NCI-H510A treated with DMSO at 0.1 percent for 48 hours (cell line): Measurements from ENCODE around the gene EXOC6B.

Experiments used
- DNase-seq: peaks from one replicate; lab custom pipeline; 2025; lab: John Stamatoyannopoulos, UW

Gene EXOC6B

GRCh38 chr2:72210470-72210869, 615.4 kb downstream of the EXOC6B start:
- DNase-seq: no peak

DNA sequence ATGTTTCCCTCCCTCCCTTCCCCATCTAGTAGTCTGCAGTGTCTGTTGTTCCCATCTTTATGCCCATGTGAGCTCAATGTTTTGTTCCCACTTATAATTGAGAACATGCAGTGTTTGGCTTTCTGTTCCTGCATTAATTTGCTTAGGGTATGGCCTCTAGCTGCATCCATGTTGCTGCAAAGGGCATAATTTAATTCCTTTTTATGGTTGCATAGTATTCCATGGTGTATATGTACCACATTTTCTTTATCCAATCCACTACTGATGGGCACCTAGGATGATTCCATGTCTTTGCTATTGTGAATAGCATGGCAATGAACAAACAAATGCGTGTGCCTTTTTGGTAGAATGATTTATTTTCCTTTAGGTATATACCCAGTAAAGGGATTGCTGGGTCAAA, 617.6 kb downstream of the EXOC6B start:
- DNase-seq: no peak

DNA sequence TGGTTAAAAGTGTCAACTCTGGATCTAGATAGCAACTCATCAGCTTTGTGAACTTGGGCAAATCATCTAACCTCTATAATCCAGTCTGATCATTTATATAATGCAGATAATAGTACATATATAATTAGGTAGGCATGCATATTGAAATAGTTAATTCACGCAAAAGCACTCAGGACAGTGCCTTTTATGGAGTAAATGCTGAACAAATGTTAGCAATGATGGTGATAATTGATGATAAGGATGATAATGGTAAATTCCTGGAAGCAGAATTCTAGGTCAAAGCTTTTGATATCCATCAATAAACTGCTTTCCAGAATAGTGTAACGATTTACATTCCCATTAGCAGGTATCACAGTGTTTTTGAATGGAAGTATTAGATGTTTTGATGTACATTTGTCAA, 618.5 kb downstream of the EXOC6B start:
- no peak for DNase-seq

DNA sequence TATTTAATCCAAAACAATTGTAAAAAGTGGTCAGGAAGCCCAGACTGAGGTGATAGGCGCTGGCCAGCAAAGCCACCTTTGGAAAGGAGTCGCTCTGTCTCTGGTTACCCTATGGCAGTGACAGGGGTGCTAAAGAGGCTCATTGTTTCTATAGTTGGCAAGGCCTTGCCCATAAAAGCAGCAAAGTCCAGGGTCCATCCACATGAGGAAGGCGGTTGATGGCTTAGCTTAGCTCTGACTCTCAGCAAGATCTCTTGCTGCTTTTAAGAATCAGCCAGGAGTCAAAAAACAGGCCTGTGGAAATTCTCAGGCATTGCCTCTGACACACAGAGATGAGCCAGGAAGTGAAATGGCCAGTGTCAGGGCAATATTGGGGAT, 620.3 kb downstream of the EXOC6B start:
- DNase-seq: no peak

DNA sequence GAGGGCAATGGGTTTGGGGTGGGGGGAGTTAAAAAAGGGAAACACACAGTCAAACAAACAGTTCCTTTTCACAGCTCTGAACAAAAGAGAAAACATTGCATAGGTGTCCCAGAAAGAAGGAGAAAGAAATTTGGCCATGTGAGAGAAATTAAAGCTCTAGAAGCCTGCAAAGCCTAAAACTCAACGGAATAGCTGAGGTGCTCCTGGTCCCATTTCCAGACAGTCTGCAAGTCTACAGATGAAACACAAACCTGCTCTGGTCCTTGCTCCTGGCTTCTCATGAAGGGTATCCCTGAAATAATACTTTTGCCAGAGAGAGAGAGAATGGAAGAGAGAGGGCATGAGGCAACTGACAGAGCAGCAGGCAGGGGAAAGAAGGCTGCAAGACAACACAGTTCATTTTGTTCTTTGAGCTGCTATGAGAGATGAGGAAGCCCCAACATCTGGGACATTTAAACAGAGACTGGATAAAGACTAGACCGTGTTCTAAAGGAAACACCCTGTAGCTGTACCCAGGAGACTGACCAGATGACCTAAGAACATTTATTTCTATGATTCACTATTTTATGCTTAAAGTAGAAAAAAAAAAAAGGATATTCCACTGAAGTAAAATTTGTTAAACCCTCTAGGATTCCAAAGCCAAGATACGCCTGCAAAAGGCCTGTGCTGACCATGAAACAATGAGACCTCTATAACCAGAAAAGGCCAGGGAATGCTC, 620.9 kb downstream of the EXOC6B start:
- no peak for DNase-seq

GRCh38 chr2:72204156-72204785, 621.6 kb downstream of the EXOC6B start:
- no peak for DNase-seq

GRCh38 chr2:72198532-72199241, 627.1 kb downstream of the EXOC6B start:
- no peak for DNase-seq

GRCh38 chr2:72193723-72194122, 632.1 kb downstream of the EXOC6B start:
- DNase-seq: no peak

DNA sequence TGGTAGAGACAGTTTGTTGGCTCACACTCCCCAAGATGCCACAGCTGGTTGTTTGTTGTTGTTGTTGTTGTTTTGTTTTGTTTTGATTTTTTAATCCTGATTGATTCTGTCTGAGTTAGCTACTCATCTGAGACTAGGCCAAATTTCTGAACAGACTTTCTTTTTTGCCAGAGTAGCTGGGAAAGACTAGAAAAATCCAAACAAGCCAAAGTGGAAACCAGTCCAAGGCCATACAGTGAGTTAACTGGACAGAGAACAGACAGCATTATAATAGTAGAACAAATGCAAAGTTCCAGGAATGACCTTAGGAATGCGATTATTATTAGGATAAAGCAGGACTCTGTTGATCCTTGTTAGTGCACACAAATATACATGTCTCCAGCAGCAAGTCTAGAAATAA, 634.4 kb downstream of the EXOC6B start:
- no peak for DNase-seq

DNA sequence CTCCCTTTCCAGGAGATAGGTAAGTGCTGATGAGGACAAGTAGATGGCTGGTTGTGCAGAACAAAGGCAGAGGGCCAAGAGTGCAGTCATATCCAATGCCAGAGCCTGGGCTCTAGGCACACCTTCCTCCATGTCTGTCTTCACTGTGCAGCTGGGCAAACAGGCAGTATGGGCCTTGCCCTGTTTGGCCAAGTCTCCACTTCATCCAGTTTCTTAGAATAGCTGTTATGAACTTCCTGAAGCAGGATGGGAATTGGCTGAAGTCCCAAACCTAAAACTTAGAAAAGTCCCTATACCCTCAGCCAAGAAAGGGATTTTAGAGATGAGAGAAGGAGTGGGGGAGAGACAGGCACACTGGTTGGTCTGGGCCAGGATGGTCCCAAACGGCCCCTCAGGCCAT, 640.6 kb downstream of the EXOC6B start:
- DNase-seq: no peak

DNA sequence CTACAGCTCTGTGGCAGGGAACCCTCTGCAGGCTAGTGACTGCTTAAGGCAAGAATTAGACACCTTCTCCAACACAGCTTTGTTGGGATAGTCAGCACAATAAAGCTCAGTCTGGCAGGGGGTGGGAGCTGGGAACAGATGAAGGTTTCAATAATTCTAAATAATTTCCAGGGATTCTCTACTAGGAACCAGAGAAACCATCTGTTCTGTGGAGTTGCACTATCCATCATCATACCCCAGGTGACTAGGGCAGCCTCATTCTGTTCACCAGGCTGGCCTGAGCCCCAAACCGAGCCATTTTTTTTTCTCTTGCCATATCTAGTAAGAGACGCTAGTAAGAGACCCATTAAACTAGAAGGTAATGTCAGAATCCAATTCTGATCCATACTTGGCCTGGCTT, 642.4 kb downstream of the EXOC6B start:
- DNase-seq: no peak

- DNase-seq: no peak
These were observed 642.8 kb downstream of the EXOC6B start for GRCh38 chr2:72183016-72183415.

- no peak for DNase-seq
These were observed 643.3 kb downstream of the EXOC6B start for GRCh38 chr2:72182547-72182946.

DNA sequence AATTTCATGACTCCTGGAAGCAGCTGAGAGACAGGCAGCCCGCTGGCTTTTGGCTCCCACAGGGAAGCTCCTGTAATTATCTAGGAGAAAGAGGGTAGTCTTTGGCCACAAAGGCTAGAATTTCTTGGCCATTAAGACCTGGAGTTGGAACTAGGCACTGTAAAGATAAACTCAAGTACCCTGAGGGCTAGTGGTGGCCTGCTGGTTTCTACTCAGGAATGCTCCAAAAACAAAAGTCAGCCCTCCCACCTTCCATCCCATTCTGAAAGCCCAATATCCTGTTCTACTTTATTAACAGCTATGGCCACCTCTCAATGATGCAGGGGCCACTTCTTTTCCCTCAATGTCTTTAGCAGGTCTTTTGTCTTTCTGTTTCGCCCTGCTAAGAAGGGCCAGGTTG, 644.2 kb downstream of the EXOC6B start:
- no peak for DNase-seq

DNA sequence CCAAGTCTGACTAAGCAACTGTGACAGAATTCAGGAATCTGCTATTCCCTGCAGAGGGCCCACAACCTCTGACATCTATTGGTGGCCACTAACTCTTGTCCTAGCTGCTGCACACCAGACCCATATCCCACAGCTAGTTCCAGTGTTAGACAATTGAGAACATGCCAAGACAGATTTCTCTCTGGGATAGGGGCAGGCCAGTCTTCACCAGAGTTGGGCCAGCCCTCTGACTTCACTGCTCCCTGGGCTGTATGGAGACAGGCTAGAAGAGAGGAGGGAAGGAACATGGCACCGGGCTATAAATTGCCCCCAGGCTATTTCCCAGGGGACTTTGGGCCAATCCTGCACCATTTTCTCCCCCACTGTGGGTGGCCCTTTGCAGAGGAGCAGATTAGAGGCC, 645.5 kb downstream of the EXOC6B start:
- DNase-seq: no peak

GRCh38 chr2:72178551-72178950, 647.3 kb downstream of the EXOC6B start:
- no peak for DNase-seq

- DNase-seq: no peak
These were observed 649.6 kb downstream of the EXOC6B start for GRCh38 chr2:72176281-72176680.

DNA sequence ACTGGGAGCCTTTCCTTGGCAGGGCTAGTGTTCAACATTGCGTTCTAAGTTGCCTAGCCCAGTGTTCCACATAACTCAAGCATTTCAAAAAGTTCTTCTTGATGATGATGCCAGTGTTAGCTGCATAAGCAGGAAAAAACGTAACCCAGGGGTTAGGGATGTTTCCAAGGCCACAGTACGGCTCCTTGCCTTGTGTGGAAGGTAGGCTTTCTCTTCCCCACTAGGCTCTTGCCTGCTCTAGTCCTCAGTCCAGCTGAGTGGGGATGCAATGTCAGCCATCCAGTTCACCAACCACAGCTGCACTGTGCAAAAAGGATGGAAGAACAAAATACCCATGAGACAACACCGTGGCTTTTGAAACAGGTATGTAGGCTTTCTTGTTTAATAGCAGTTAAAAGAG, 650.2 kb downstream of the EXOC6B start:
- DNase-seq: no peak

DNA sequence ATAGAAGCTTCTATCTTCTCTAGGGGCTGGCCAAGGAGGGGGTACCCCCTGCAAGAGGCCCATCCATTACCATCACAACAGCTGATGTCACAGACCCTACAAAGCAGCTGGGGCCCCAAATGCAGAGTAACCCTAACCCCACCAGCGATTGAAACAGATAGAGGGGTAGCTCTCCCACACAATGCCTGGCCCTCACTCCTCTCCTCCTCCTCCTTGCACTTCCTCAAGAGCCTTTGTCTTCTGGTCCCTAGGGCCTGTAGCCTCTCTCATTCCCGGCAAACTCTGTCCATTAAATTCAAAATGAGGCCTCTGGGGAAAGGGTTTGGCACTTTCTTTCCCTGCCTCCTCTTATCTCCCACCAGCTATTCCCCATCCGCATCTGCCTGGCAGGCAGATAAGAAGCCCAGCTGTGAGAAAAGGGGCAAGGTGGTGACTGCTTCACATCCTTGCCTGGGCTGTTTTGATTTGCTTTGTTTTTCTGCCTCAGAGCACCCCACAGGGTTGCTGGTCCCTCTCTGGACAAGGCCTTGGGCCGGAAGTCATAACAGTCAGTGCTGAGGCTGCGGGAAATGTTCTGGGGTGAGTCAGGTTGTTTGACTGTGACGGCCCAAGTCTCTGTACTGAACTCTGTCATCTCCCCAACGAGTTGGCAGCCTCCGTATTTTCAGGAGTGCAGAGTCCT, 652.1 kb downstream of the EXOC6B start:
- DNase-seq: no peak

DNA sequence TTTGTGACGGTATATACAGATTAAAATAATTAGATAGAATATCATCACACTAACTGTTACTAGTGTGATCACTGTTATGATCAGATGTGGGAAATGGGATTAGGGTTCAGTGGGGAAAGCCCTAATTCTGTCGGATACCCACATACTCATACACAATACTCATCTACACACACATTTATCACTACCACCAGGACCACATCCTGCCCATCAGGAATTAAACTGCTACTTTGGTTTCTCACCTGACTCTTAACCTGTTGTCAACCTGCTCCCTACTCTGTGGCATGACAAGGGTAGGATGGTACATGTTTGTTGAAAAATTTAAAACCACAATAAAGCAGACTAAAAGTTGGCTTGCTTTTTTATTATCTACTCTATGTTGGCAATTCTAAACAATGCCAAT, 653.4 kb downstream of the EXOC6B start:
- no peak for DNase-seq

DNA sequence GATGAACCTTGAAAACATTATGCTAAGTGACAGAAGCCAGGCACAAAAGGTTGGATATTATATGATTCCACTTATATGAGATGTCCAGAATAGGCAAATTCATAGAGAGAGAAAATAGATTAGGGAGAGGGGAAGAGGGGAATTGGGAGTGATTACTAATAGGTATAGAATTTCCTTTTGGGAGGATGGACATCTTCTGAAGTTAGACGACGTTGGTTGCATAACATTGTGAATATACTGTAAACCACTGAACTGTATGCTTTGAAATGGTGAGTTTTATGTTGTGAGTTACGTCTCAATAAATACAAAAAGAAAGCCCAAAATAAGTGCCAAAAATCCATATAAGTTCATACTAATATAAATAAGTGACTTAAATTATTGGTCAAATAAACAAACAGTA, 659.6 kb downstream of the EXOC6B start:
- DNase-seq: no peak

GRCh38 chr2:72165792-72166191, 660.0 kb downstream of the EXOC6B start:
- no peak for DNase-seq

- DNase-seq: no peak
These were observed 663.3 kb downstream of the EXOC6B start for GRCh38 chr2:72162574-72162973.
